SK-N-SH (cell line): ENCODE measurements around the gene LIMA1. TPM values are rescaled to one million over a fixed set of nuclear protein-coding genes. Genes with fewer than 3 reads are reported as not detected.
A peak's percentile ranks its signal among the peaks of the same experiment; 100 is the strongest.

Source experiments
- CTCF ChIA-PET: fragments of 300-600, 350-600 bp; formaldehyde crosslinking; extraction: SDS; loops from one replicate; lab custom pipeline; 2021; lab: Yijun Ruan, JAX
- POLR2A ChIA-PET: fragments of 350-600 bp; sonication (Branson Sonifier 250); formaldehyde crosslinking; extraction: SDS; loops from one replicate; lab custom pipeline; 2020; ENCODE audit warnings: antibody characterized with exemption, inconsistent platforms; lab: Yijun Ruan, JAX
- DNase-seq: peaks from one replicate; pipeline ENCODE4 v3.0.0; 2012
- H2AFZ ChIP-seq: fragments of 200-600 bp; sonication (generic); 2 replicates; pipeline ENCODE4 v1.8.1; 2016; ENCODE audit warnings: antibody characterized with exemption, mild to moderate bottlenecking, low read depth
- H3F3A ChIP-seq: fragments of 200-600 bp; sonication (generic); replicated peaks from 2 replicates; pipeline ENCODE3; 2016; ENCODE audit warnings: antibody characterized with exemption, mild to moderate bottlenecking; ENCODE audit not compliant: insufficient read depth
- H3K27ac ChIP-seq, 2 experiments: fragments of 200-500 bp in 1 of 2; fragments of 200-600 bp in 1 of 2; sonication (Bioruptor generic) in 1 of 2; sonication (generic), shearing (Covaris generic) in 1 of 2; 2 replicates each; pipeline versions ENCODE4 v1.5.1 to v1.6.1; 2014 to 2016; ENCODE audit warnings: low read depth in 2 of 2, inconsistent platforms in 1 of 2, low read length in 1 of 2, mild to moderate bottlenecking in 1 of 2, mixed read lengths in 1 of 2
- H3K27me3 ChIP-seq: fragments of 200-600 bp; sonication (generic), shearing (Covaris generic); 2 replicates; pipeline ENCODE4 v1.6.1; 2016; ENCODE audit warnings: mixed run types; ENCODE audit not compliant: insufficient read depth
- H3K36me3 ChIP-seq, 2 experiments: fragments of 200-500 bp in 1 of 2; fragments of 200-600 bp in 1 of 2; sonication (Bioruptor generic) in 1 of 2; sonication (generic) in 1 of 2; replicated peaks in 1 of 2; 2 replicates each; pipeline versions ENCODE3 to v1.5.1; 2014 to 2016; ENCODE audit warnings: low read length in 1 of 2, mild to moderate bottlenecking in 1 of 2; ENCODE audit not compliant: insufficient read depth in 2 of 2, control insufficient read depth in 1 of 2
- H3K4me1 ChIP-seq, 2 experiments: fragments of 200-500 bp in 1 of 2; fragments of 200-600 bp in 1 of 2; sonication (Bioruptor generic) in 1 of 2; sonication (generic), shearing (Covaris generic) in 1 of 2; 2 replicates each; pipeline versions ENCODE4 v1.5.1 to v1.6.1; 2014 to 2016; ENCODE audit warnings: low read depth in 1 of 2, low read length in 1 of 2, mixed run types in 1 of 2; ENCODE audit not compliant: insufficient read depth in 2 of 2, control insufficient read depth in 1 of 2
- H3K4me2 ChIP-seq: fragments of 200-600 bp; sonication (generic), shearing (Covaris generic); 2 replicates; pipeline ENCODE4 v1.6.1; 2017; ENCODE audit warnings: mixed run types
- H3K4me3 ChIP-seq, 2 experiments: fragments of 200-500 bp in 1 of 2; fragments of 200-600 bp in 1 of 2; sonication (Bioruptor generic) in 1 of 2; sonication (generic), shearing (Covaris generic) in 1 of 2; 2 replicates each; pipeline versions ENCODE4 v1.5.1 to v1.8.1; 2014 to 2016; ENCODE audit warnings: low read depth in 2 of 2, inconsistent platforms in 1 of 2, low read length in 1 of 2, mild to moderate bottlenecking in 1 of 2, mixed read lengths in 1 of 2, moderate library complexity in 1 of 2
- H3K79me2 ChIP-seq: fragments of 200-600 bp; sonication (generic); 2 replicates; pipeline ENCODE4 v1.8.1; 2017; ENCODE audit warnings: mild to moderate bottlenecking; ENCODE audit not compliant: insufficient read depth
- H3K9ac ChIP-seq: fragments of 200-600 bp; sonication (generic); 2 replicates; pipeline ENCODE4 v1.6.1; 2017; ENCODE audit warnings: mixed run types
- H3K9me2 ChIP-seq: fragments of 200-600 bp; sonication (generic); 2 replicates; pipeline ENCODE4 v1.6.1; 2017; ENCODE audit warnings: mixed run types
- H3K9me3 ChIP-seq: fragments of 200-600 bp; sonication (generic); 2 replicates; pipeline ENCODE4 v1.6.1; 2017; ENCODE audit warnings: mixed run types, mild to moderate bottlenecking, moderate library complexity
- H4K20me1 ChIP-seq: fragments of 200-600 bp; sonication (generic); 2 replicates; pipeline ENCODE4 v1.6.1; 2017; ENCODE audit warnings: mild to moderate bottlenecking, mixed run types; ENCODE audit not compliant: insufficient read depth
- CHD2 ChIP-seq: fragments of 150-350 bp; IDR thresholded peaks from 2 replicates; pipeline ENCODE4 v1.6.1; 2018; ENCODE audit warnings: low read length; ENCODE audit not compliant: partially characterized antibody
- CTCF ChIP-seq: fragments of 200-600 bp; sonication (generic); IDR thresholded peaks from 2 replicates; pipeline ENCODE4 v1.6.1; 2017; ENCODE audit warnings: antibody characterized with exemption, mild to moderate bottlenecking, moderate library complexity
- FOSL2 ChIP-seq: IDR thresholded peaks from 2 replicates; pipeline ENCODE4 v1.4.0; 2012; ENCODE audit warnings: low read depth, mild to moderate bottlenecking, moderate library complexity, borderline replicate concordance
- FOXJ3 ChIP-seq: sonication (generic); formaldehyde crosslinking; IDR thresholded peaks from 2 replicates; pipeline ENCODE4 v1.5.1; 2020; ENCODE audit warnings: mild to moderate bottlenecking, missing genetic modification reagents
- GABPA ChIP-seq: IDR thresholded peaks from 2 replicates; pipeline ENCODE4 v1.4.0; 2012; ENCODE audit warnings: low read depth, mild to moderate bottlenecking
- GATA2 ChIP-seq: sonication (generic); formaldehyde crosslinking; IDR thresholded peaks from 2 replicates; pipeline ENCODE4 v1.5.0; 2020; ENCODE audit warnings: mild to moderate bottlenecking, missing genetic modification reagents
- IRF3 ChIP-seq: fragments of 150-350 bp; IDR thresholded peaks from 2 replicates; pipeline ENCODE4 v1.6.1; 2016; ENCODE audit warnings: mild to moderate bottlenecking, low read depth, low read length
- JUND ChIP-seq: IDR thresholded peaks from 2 replicates; pipeline ENCODE4 v1.4.0; 2012
- MAX ChIP-seq: IDR thresholded peaks from 2 replicates; pipeline ENCODE4 v1.4.0; 2012; ENCODE audit warnings: low read depth
- MEF2A ChIP-seq: IDR thresholded peaks from 2 replicates; pipeline ENCODE4 v1.4.0; 2012; ENCODE audit warnings: low read depth, borderline replicate concordance
- MXI1 ChIP-seq: IDR thresholded peaks from 2 replicates; pipeline ENCODE4 v1.6.1; 2012; ENCODE audit warnings: mild to moderate bottlenecking, low read depth, low read length, improper control_type of control experiment
- PBX3 ChIP-seq: IDR thresholded peaks from 2 replicates; pipeline ENCODE4; 2012
- POLR2AphosphoS5 ChIP-seq: IDR thresholded peaks from 2 replicates; pipeline ENCODE4 v1.6.1; 2012; ENCODE audit warnings: low read depth, low read length
- RCOR1 ChIP-seq: fragments of 150-350 bp; IDR thresholded peaks from 2 replicates; pipeline ENCODE4 v1.6.1; 2017; ENCODE audit warnings: antibody characterized with exemption, low read length
- REST ChIP-seq: IDR thresholded peaks from 2 replicates; pipeline ENCODE4 v1.6.1; 2012; ENCODE audit warnings: mild to moderate bottlenecking, low read depth, low read length, moderate library complexity
- RFX5 ChIP-seq: IDR thresholded peaks from 2 replicates; pipeline ENCODE4 v1.6.1; 2012; ENCODE audit warnings: mild to moderate bottlenecking, improper control_type of control experiment, low read length
- RXRA ChIP-seq: IDR thresholded peaks from 2 replicates; pipeline ENCODE4 v1.4.0; 2012; ENCODE audit warnings: low read depth, mild to moderate bottlenecking, borderline replicate concordance
- SMC3 ChIP-seq: IDR thresholded peaks from 2 replicates; pipeline ENCODE4 v1.6.1; 2012; ENCODE audit warnings: low read depth, low read length, improper control_type of control experiment
- TAF1 ChIP-seq: IDR thresholded peaks from 2 replicates; pipeline ENCODE4 v1.6.1; 2012; ENCODE audit warnings: low read depth, mild to moderate bottlenecking, low read length, moderate library complexity, borderline replicate concordance
- TCF12 ChIP-seq: IDR thresholded peaks from 2 replicates; pipeline ENCODE4 v1.4.0; 2012
- TEAD4 ChIP-seq: IDR thresholded peaks from 2 replicates; pipeline ENCODE4 v1.4.0; 2012; ENCODE audit warnings: mild to moderate bottlenecking, borderline replicate concordance; ENCODE audit not compliant: insufficient read depth
- USF1 ChIP-seq: IDR thresholded peaks from 2 replicates; pipeline ENCODE4 v1.4.0; 2012; ENCODE audit warnings: low read depth, borderline replicate concordance
- YY1 ChIP-seq: IDR thresholded peaks from 2 replicates; pipeline ENCODE4 v1.4.0; 2012; ENCODE audit warnings: low read depth, mild to moderate bottlenecking
- WGBS: methylation state at CpG from one replicate; pipeline ENCODE4 v1.1.6; 2017; ENCODE audit warnings: low lambda C conversion rate; 5-methylcytosine and 5-hydroxymethylcytosine counted together
- polyA plus RNA-seq, 3 experiments: library from polyadenylated mRNA; depleted of rRNA; stranded (reverse); fragments of >200 nt; gene quantifications; 2 replicates each; pipeline ENCODE4 v1.2.3, GENCODE V29; 2012

The LIMA1 gene
- polyA plus RNA-seq, 1 of the 3 experiments (the other 2 are of a cell fraction), result 96.6 TPM

GRCh38 chr12:50187084-50187900 lies 96.0 kb downstream of the LIMA1 start:
- POLR2A ChIA-PET, result no interaction called here
- no peak for DNase-seq
- TF ChIP-seq CTCF (no peak), JUND (peak; percentile 36; the same call in 1 of the 2 replicates), FOXJ3 (no peak), RCOR1 (no peak), RXRA (no peak; the same call in 1 of the 2 replicates), SMC3 (no peak), YY1 (no peak), RFX5 (no peak), TAF1 (no peak), GATA2 (CRISPR knock-in tag) (no peak), IRF3 (no peak), PBX3 (peak; percentile 68), TEAD4 (peak; percentile 71; the same call in 1 of the 2 replicates), REST (no peak), MXI1 (no peak), MEF2A (no peak), CHD2 (no peak), GABPA (no peak), TCF12 (no peak; the same call in 1 of the 2 replicates), MAX (no peak), FOSL2 (peak; percentile 5; the same call in 1 of the 2 replicates), USF1 (no peak), POLR2AphosphoS5 (peak; percentile 38; the same call in 1 of the 2 replicates)

More at GRCh38 chr12:50187084-50187900, 96.0 kb downstream of the LIMA1 start:
- Histone ChIP-seq H3K27me3 (no peaks in the 10 kb centered on the region), H3K9ac (peak overlapping the region; percentile 69), H3K36me3 (peaks cover 19 to 43% of the 10 kb centered on the region in 2 experiments), H4K20me1 (no peaks in the 10 kb centered on the region), H3K4me3 (no peak overlapping the region), H3K4me1 (peaks cover 8 to 51% of the 10 kb centered on the region in 2 experiments), H3K9me3 (no peaks in the 10 kb centered on the region), H3K4me2 (peak overlapping the region; percentile 68), H3F3A (peaks cover 57% of the 10 kb centered on the region), H2AFZ (no peak overlapping the region), H3K9me2 (no peaks in the 10 kb centered on the region), H3K27ac (peak overlapping the region; percentile 72 to 93; a peak in 3 of 4 replicates), H3K79me2 (peaks cover 62% of the 10 kb centered on the region)
- WGBS, result 32% methylated on average over 7 of the region's 7 CpGs
- CTCF ChIA-PET, result interaction anchor here (0.6 to 5.1 kb wide), 7 partner anchors 11 to 127 kb away, joined by 3 to 24 read pairs (median 5); partner anchors contain the start of genes COX14 and SMARCD1
